VCaP (cell line): ENCODE data around the gene COL5A2.

Experiments
- H3K27ac ChIP-seq: fragments of 450-650 bp; 2 replicates; pipeline ENCODE4 v1.5.1; 2017
- TF ChIP-seq, protein P1 (sequence below): fragments of 450-650 bp; conservative IDR thresholded peaks from 2 replicates; pipeline ENCODE4 v1.5.1; 2017; ENCODE audit warnings: mild to moderate bottlenecking, moderate library complexity

Gene COL5A2

DNA sequence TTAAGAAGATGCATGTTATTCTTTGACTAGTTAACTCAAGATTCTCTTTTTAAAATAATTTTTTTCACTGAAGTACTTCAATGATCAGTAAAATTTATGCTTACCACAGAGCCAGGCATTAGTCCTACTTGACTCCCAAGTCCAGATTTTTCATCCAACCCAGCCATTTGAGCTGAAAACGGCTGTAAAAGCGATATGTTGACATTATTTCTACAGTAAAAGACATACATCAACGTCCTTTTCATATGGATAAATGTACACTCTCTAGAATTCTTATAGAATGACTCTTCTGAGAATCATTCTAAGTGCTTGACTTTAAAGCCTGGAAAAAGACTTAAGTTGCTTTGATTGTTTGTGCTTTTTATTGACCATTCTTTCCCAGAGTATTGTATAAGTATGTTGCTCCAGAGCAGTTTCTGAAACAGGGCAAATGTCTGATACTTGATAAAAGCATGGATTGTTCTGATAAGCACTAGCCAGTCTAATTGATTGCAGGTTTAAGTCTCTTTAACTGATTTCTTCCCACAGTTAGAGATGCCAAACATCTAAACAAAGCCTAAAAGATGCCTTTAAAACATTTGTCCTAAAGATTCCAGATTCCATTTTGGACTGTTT, 90.9 kb downstream of the COL5A2 start:
- TF ChIP-seq, protein P1, sequence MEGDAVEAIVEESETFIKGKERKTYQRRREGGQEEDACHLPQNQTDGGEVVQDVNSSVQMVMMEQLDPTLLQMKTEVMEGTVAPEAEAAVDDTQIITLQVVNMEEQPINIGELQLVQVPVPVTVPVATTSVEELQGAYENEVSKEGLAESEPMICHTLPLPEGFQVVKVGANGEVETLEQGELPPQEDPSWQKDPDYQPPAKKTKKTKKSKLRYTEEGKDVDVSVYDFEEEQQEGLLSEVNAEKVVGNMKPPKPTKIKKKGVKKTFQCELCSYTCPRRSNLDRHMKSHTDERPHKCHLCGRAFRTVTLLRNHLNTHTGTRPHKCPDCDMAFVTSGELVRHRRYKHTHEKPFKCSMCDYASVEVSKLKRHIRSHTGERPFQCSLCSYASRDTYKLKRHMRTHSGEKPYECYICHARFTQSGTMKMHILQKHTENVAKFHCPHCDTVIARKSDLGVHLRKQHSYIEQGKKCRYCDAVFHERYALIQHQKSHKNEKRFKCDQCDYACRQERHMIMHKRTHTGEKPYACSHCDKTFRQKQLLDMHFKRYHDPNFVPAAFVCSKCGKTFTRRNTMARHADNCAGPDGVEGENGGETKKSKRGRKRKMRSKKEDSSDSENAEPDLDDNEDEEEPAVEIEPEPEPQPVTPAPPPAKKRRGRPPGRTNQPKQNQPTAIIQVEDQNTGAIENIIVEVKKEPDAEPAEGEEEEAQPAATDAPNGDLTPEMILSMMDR = no peak
- H3K27ac ChIP-seq = no peak overlapping the region

DNA sequence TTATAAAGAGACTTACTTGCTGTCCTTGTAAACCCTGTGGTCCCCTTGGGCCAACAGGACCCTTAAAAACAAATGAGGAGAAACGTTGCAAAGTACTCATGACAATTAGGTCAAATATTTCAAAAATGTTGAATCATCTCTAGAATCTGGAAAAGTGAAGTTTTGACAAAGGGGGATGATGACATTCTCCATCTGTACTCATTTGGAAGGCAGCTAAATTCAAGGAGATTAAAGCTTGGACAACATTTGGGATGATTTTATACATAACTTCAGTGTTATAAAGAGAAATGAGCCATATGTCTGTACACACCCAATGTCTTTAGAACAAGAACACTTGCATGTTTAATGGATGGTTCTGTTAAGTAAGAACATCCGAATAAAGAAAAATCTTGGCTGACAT, 92.9 kb downstream of the COL5A2 start:
- H3K27ac ChIP-seq = no peak overlapping the region
- TF ChIP-seq, protein P1 = no peak

DNA sequence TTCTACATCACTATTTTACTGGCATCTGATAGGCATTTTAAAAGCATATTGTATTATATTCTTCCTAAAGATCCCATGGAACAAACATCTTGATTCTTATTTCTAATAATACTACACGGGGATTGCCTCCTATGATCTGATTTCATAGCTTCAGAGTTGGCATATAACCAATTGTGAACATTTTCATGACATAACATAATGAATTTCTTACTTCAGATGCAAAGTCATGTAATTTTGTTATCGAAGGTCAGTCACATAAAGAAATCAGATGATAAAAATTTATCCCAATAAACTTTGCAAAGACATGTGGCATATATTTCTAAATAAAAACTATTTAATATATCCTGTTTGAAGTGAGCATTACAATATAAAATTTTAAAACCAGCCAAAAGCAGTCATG, 93.3 kb downstream of the COL5A2 start:
- H3K27ac ChIP-seq = no peak overlapping the region
- TF ChIP-seq, protein P1 = no peak

DNA sequence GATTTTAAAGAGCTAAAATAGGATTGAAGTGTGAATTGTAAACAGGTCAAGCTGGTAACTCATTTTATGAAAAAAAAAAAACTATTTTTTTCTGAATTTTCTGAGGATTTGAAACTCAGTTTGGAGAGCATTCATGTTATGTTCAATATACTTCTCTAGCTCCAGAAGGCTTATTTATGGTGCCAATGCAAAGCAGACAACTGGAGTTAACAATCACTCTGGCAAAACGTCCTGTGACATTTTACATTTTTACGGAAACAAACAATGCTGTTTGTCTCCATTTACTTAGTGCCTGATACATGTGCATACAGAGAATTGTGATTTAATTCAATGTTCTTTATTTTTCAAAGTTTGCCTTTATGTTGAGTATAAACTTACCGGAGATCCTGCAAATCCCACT, 96.0 kb downstream of the COL5A2 start:
- TF ChIP-seq, protein P1 = no peak
- no peak overlapping the region for H3K27ac ChIP-seq

DNA sequence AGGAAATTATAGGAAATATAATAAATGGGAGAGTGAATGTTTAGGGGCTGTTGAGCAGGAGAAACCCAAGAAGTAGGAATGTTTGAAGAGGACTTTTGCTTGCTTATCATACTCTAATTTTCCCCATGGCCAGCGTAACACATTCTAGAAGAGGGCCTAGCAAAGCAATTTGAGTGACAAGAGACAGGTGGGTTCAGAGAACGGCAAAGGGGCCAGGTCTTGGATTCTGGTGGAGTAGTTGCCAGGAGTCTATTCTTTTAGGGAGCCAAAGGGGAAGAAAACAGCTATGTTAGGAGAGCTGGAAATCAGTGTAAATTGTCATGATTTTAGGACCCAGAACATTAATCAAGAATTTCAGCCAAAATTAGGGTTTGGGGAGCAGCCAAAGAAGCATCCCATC, 96.5 kb downstream of the COL5A2 start:
- TF ChIP-seq, protein P1 = no peak
- no peak overlapping the region for H3K27ac ChIP-seq

DNA sequence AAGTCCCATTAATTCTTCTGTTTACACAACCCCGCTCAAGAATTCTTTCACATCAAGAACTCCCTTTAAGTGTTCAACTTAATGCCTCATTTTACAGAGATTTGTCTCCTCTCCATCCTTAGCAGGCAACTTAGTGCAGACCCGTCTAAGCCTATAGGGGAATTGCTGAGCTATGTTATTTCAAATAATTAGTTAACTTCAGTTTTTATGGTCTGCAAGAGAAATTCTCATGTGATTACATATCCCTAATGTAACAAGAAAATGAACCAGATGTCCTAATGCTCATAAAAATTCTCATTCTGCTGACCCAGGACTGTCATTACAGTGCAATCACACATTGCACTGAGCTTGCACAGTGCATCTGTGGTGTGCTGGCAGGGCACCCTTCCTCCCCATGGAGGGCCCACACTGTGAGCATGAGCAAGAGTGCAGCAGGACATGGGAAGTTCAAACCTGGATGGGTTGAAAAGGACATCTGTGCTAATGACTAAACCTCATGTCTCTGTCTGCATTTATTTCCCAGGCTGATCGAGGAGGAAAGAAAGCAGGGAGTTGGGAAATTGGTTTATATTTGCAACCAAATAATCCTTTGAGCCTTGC, 97.1 kb downstream of the COL5A2 start:
- no peak overlapping the region for H3K27ac ChIP-seq
- TF ChIP-seq, protein P1 = no peak

DNA sequence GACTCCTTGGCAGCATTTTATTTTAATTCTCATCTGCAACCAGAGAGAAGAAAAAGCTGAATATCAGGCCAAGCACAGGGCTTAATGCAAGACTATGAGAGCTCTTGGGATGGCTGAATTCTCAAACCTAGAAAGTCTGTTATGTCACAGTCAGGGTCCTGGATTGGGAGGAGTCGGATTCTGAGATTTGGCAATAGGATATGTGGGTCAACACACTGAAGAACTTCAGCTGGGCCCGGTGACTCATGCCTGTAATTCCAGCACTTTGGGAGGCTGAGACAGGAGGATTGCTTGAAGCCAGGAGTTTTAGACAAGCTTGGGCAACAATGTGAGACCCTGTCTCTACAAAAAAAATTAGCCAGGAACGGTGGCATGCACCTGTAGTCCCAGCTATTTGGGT, 103.0 kb downstream of the COL5A2 start:
- H3K27ac ChIP-seq = no peak overlapping the region

More for the DNA sequence above, 103.0 kb downstream of the COL5A2 start:
- TF ChIP-seq, protein P1 = no peak
